ENCODE results near the gene ZFP3. TPM values are rescaled to one million over a fixed set of nuclear protein-coding genes. Genes with fewer than 3 reads are reported as not detected.
"Not testable (repeated sequence)": the region's sequence is repeated elsewhere in the genome, so short reads cannot be mapped to it uniquely, and the experiment has no call there.

Gene ZFP3
- total and polyA plus RNA-seq, 4 experiments from 2014 or later, result 0.52 to 13.0 (median 6.6) TPM

GRCh38 chr17:5118219-5118618 lies 40.0 kb downstream of the ZFP3 start:
- intact Hi-C loops (cut with micrococcal nuclease), result no loop called here
- ChIA-PET POLR2A (ENCODE audit: partially characterized antibody) (no interaction called here), CTCF (ENCODE audit: partially characterized antibody) (no interaction called here)
- H3K27me3 ChIP-seq (ENCODE audit: insufficient read depth, low read length), result peaks cover 4% of the 10 kb centered on the region
- Mint-ChIP-seq H3K27ac (no peak overlapping the region), H3K36me3 (peaks cover 6 to 9% of the 10 kb centered on the region in 2 donors), H3K9me3 (peaks cover 0 to 2% (median 0%) of the 10 kb centered on the region in 8 donors), H3K27me3 (peaks cover 26 to 42% of the 10 kb centered on the region in 2 donors), H3K4me1 (peaks cover 0 to 6% (median 2%) of the 10 kb centered on the region in 4 donors), H3K4me3 (no peak overlapping the region)
- no peaks in the 10 kb centered on the region for H3K4me1 ChIP-seq (ENCODE audit: insufficient read depth, low read length)
- H3K9me3 ChIP-seq (ENCODE audit: control insufficient read depth in 1 of 2, low read length in 2 of 2), result no peaks in the 10 kb centered on the region
- no peak for DNase-seq
- no peak overlapping the region for H3K27ac ChIP-seq (ENCODE audit: low read depth, low read length)
- H3K36me3 ChIP-seq (ENCODE audit: insufficient read depth, low read length), result no peaks in the 10 kb centered on the region
- H3K4me3 ChIP-seq (ENCODE audit: low read length in 2 of 2), result no peak overlapping the region

GRCh38 chr17:5120036-5120435 lies 41.8 kb downstream of the ZFP3 start:
- Histone ChIP-seq H3K4me3 (ENCODE audit: low read length in 2 of 2) (no peak overlapping the region), H3K36me3 (ENCODE audit: insufficient read depth, low read length) (no peaks in the 10 kb centered on the region), H3K27ac (ENCODE audit: low read depth, low read length) (no peak overlapping the region), H3K27me3 (ENCODE audit: insufficient read depth, low read length) (peaks cover 4% of the 10 kb centered on the region), H3K4me1 (ENCODE audit: insufficient read depth, low read length) (no peaks in the 10 kb centered on the region), H3K9me3 (ENCODE audit: control insufficient read depth in 1 of 2, low read length in 2 of 2) (no peaks in the 10 kb centered on the region)
- Mint-ChIP-seq H3K27me3 (peaks cover 34 to 45% of the 10 kb centered on the region in 2 donors), H3K4me3 (no peak overlapping the region), H3K4me1 (peaks cover 0 to 3% (median under 1%) of the 10 kb centered on the region in 4 donors), H3K27ac (no peak overlapping the region), H3K36me3 (no peaks in the 10 kb centered on the region), H3K9me3 (peaks cover 0 to 2% (median 0%) of the 10 kb centered on the region in 8 donors)
- intact Hi-C loops (cut with micrococcal nuclease), result no loop called here
- ChIA-PET CTCF (ENCODE audit: partially characterized antibody) (no interaction called here), POLR2A (ENCODE audit: partially characterized antibody) (no interaction called here)
- no peak for DNase-seq

GRCh38 chr17:5120436-5121185 lies 42.3 kb downstream of the ZFP3 start:
- POLR2A ChIA-PET (ENCODE audit: partially characterized antibody); H3K36me3 Mint-ChIP-seq; H3K9me3 ChIP-seq (ENCODE audit: control insufficient read depth in 1 of 2, low read length in 2 of 2); H3K27me3 ChIP-seq (ENCODE audit: insufficient read depth, low read length); H3K4me1 ChIP-seq (ENCODE audit: insufficient read depth, low read length); H3K27ac ChIP-seq (ENCODE audit: low read depth, low read length); H3K4me1 Mint-ChIP-seq; H3K4me3 ChIP-seq (ENCODE audit: low read length in 2 of 2); intact Hi-C loops (cut with micrococcal nuclease); DNase-seq; H3K36me3 ChIP-seq (ENCODE audit: insufficient read depth, low read length); CTCF ChIA-PET (ENCODE audit: partially characterized antibody); H3K9me3 Mint-ChIP-seq: not testable (repeated sequence)
- Mint-ChIP-seq H3K27ac (peak overlapping the region in 1 of 7 donors; percentile 75), H3K4me3 (peak overlapping the region in 1 of 8 donors; percentile 32), H3K27me3 (peaks cover 31 to 44% of the 10 kb centered on the region in 2 donors)

- peaks cover 31 to 46% of the 10 kb centered on the region in 2 donors for H3K27me3 Mint-ChIP-seq
- Histone ChIP-seq H3K27ac (ENCODE audit: low read depth, low read length) (no peak overlapping the region), H3K4me3 (ENCODE audit: low read length in 2 of 2) (no peak overlapping the region), H3K36me3 (ENCODE audit: insufficient read depth, low read length) (no peaks in the 10 kb centered on the region), H3K27me3 (ENCODE audit: insufficient read depth, low read length) (no peaks in the 10 kb centered on the region), H3K4me1 (ENCODE audit: insufficient read depth, low read length) (no peaks in the 10 kb centered on the region), H3K9me3 (ENCODE audit: control insufficient read depth in 1 of 2, low read length in 2 of 2) (no peaks in the 10 kb centered on the region)
- peaks cover 0 to 3% (median under 1%) of the 10 kb centered on the region in 4 donors for H3K4me1 Mint-ChIP-seq
- DNase-seq, result no peak
- CTCF ChIA-PET (ENCODE audit: partially characterized antibody), result no interaction called here
- intact Hi-C loops (cut with micrococcal nuclease), result no loop called here
- no peaks in the 10 kb centered on the region for H3K36me3 Mint-ChIP-seq
- peak overlapping the region in 4 of 8 donors; percentile 7 to 74 (median 39) for H3K4me3 Mint-ChIP-seq
- peaks cover 0 to 2% (median 0%) of the 10 kb centered on the region in 8 donors for H3K9me3 Mint-ChIP-seq
- H3K27ac Mint-ChIP-seq, result no peak overlapping the region
- POLR2A ChIA-PET (ENCODE audit: partially characterized antibody), result no interaction called here
Observed at GRCh38 chr17:5121186-5121841, 43.0 kb downstream of the ZFP3 start.

- DNase-seq, result not testable (repeated sequence)
- H3K27me3 Mint-ChIP-seq, result peaks cover 26 to 42% of the 10 kb centered on the region in 2 donors
Observed at GRCh38 chr17:5122056-5122455, 43.8 kb downstream of the ZFP3 start.

GRCh38 chr17:5122586-5123342 lies 44.5 kb downstream of the ZFP3 start:
- no peaks in the 10 kb centered on the region for H3K4me1 ChIP-seq (ENCODE audit: insufficient read depth, low read length)
- H3K27me3 ChIP-seq (ENCODE audit: insufficient read depth, low read length), result no peaks in the 10 kb centered on the region
- H3K4me3 ChIP-seq (ENCODE audit: low read length in 2 of 2), result no peak overlapping the region
- DNase-seq, result no peak
- Mint-ChIP-seq H3K9me3 (peaks cover 0 to 2% (median 0%) of the 10 kb centered on the region in 8 donors), H3K4me1 (peaks cover 0 to 3% (median under 1%) of the 10 kb centered on the region in 4 donors), H3K4me3 (peak overlapping the region in 2 of 8 donors; percentile 8 to 59), H3K36me3 (no peaks in the 10 kb centered on the region), H3K27ac (no peak overlapping the region), H3K27me3 (peaks cover 26 to 47% of the 10 kb centered on the region in 2 donors)
- H3K36me3 ChIP-seq (ENCODE audit: insufficient read depth, low read length), result no peaks in the 10 kb centered on the region
- ChIA-PET POLR2A (ENCODE audit: partially characterized antibody) (no interaction called here), CTCF (ENCODE audit: partially characterized antibody) (interaction anchor here (0.6 kb wide), 2 partner anchors 9 to 313 kb away, joined by 3 to 4 read pairs; no protein-coding TSS in a partner anchor)
- no peak overlapping the region for H3K27ac ChIP-seq (ENCODE audit: low read depth, low read length)
- no peaks in the 10 kb centered on the region for H3K9me3 ChIP-seq (ENCODE audit: control insufficient read depth in 1 of 2, low read length in 2 of 2)
- intact Hi-C loops (cut with micrococcal nuclease), result no loop called here

More at GRCh38 chr17:5122056-5122455, 43.8 kb downstream of the ZFP3 start:
- H3K27me3 ChIP-seq (ENCODE audit: insufficient read depth, low read length); H3K9me3 Mint-ChIP-seq; H3K9me3 ChIP-seq (ENCODE audit: control insufficient read depth in 1 of 2, low read length in 2 of 2); H3K4me1 ChIP-seq (ENCODE audit: insufficient read depth, low read length); intact Hi-C loops (cut with micrococcal nuclease); H3K4me1 Mint-ChIP-seq; H3K4me3 ChIP-seq (ENCODE audit: low read length in 2 of 2); POLR2A ChIA-PET (ENCODE audit: partially characterized antibody); H3K36me3 Mint-ChIP-seq; H3K27ac ChIP-seq (ENCODE audit: low read depth, low read length); H3K36me3 ChIP-seq (ENCODE audit: insufficient read depth, low read length); H3K27ac Mint-ChIP-seq: not testable (repeated sequence)
- peak overlapping the region in 5 of 8 donors; percentile 7 to 58 (median 23) for H3K4me3 Mint-ChIP-seq
- CTCF ChIA-PET (ENCODE audit: partially characterized antibody), result interaction anchor here (0.6 kb wide), 2 partner anchors 9 to 314 kb away, joined by 3 to 4 read pairs; no protein-coding TSS in a partner anchor
